GM10266 (cell line): ENCODE data around the gene CRIP2.

Source experiments
- DNase-seq: peaks from one replicate; pipeline ENCODE4 v3.0.0; 2012; ENCODE audit errors: extremely low spot score
- TF ChIP-seq, protein P1 (sequence below): IDR thresholded peaks from 2 replicates; pipeline ENCODE4 v1.5.1; 2012; ENCODE audit warnings: mild to moderate bottlenecking, low read depth; ENCODE audit not compliant: control insufficient read depth, insufficient read depth; ENCODE audit errors: missing control alignments

Gene CRIP2

DNA sequence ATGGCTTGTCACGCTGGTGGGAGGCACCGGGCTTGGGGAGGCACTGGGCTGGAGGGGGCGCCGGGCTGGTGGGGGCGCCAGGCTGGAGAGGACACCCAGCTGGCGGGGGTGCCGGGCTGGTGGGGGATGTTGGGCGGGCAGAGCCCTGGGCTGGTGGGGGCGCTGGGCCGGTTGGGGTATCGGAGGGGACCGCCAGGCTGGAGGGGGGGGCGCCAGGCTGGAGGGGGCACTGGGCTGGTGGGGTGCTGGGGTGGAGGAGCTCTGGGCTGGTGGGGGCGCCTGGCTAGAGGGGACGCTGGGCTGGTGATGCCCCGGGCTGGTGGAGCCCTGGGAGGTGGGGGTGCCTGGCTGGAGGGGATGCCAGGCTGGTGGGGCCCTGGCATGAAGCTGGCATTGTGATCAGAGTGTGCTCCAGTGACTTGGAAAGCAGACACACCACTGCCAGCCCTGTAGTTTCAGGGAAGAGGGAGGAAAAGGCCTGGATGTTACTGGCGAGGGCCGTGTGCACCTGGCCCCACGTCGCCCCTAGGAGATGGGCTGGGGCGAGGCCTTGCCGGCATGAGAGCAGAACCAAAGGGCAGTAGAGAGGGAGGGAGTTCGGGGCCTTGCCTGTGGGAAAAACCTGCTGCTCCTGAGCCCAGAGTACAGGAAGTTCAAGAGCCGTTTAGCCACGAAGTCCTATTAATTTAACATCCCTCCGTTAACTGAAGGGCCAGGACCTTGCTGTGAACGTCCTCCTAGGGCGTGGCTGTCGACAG lies 29.5 kb downstream of the CRIP2 start:
- no peak for DNase-seq
- TF ChIP-seq, protein P1, sequence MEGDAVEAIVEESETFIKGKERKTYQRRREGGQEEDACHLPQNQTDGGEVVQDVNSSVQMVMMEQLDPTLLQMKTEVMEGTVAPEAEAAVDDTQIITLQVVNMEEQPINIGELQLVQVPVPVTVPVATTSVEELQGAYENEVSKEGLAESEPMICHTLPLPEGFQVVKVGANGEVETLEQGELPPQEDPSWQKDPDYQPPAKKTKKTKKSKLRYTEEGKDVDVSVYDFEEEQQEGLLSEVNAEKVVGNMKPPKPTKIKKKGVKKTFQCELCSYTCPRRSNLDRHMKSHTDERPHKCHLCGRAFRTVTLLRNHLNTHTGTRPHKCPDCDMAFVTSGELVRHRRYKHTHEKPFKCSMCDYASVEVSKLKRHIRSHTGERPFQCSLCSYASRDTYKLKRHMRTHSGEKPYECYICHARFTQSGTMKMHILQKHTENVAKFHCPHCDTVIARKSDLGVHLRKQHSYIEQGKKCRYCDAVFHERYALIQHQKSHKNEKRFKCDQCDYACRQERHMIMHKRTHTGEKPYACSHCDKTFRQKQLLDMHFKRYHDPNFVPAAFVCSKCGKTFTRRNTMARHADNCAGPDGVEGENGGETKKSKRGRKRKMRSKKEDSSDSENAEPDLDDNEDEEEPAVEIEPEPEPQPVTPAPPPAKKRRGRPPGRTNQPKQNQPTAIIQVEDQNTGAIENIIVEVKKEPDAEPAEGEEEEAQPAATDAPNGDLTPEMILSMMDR, result no peak

- DNase-seq, result no peak
- TF ChIP-seq, protein P1, result no peak
Measured at GRCh38 chr14:105505101-105505500, 30.5 kb downstream of the CRIP2 start.

DNA sequence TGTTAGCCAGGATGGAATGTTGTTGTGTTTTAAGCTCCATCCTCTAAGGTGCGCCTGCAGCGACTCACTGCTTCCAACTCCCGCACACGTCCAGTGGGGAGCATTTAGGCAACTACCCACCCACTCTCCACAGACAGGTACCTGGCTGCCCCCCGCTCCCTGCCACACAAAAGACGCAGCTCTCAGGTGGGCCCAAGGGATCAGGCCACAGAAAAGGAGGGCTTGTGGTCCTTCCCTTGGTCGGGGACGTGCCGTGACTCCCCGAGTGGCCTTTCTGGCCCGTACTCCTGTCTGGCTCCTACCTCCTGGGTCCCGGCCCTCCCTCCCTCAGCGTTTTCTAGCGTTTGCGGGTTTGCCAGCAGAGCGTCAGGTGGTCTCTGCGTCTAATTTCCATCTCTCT lies 32.6 kb downstream of the CRIP2 start:
- no peak for DNase-seq
- TF ChIP-seq, protein P1, result no peak

- DNase-seq, result no peak
- TF ChIP-seq, protein P1, result no peak
Measured at GRCh38 chr14:105508069-105508468, 33.4 kb downstream of the CRIP2 start.

DNA sequence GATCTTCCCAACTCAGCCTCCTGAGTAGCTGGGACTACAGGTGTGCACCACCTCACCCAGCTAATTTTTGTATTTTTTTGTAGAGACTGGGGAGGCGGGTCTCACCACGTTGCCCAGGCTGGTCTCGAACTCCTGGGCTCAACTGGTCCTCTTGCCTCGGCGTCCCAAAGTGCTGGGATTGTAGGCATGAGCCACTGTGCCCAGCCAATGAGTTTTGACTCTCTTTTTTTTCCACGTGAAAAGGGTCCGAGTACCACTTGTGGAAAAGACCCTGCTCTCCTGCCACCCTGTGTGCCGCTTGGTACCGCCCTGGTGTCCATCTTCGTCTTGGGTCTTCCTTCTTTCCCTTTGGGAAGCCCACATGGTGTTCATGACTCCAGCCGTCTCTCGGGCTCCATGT lies 34.0 kb downstream of the CRIP2 start:
- TF ChIP-seq, protein P1, result no peak
- DNase-seq, result no peak

DNA sequence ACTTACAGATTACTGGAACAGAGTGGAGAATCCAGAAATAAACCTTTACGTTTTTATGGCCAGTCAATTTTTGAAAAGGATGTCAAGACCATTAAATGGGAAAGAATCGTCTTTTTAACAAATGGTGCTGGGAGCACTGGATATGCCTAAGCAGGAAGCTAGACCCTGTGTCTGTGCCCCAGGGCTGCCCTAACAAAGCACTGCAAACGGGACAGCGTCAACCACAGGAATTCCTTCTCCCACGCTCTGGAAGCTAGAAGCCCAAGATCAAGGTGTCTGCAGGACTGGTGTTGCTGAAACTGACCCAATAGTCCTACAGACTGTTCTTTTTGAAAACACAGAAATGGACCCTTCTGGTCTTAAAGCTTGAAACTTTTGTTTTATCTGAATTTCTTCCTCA lies 42.5 kb downstream of the CRIP2 start:
- TF ChIP-seq, protein P1, result no peak
- no peak for DNase-seq

DNA sequence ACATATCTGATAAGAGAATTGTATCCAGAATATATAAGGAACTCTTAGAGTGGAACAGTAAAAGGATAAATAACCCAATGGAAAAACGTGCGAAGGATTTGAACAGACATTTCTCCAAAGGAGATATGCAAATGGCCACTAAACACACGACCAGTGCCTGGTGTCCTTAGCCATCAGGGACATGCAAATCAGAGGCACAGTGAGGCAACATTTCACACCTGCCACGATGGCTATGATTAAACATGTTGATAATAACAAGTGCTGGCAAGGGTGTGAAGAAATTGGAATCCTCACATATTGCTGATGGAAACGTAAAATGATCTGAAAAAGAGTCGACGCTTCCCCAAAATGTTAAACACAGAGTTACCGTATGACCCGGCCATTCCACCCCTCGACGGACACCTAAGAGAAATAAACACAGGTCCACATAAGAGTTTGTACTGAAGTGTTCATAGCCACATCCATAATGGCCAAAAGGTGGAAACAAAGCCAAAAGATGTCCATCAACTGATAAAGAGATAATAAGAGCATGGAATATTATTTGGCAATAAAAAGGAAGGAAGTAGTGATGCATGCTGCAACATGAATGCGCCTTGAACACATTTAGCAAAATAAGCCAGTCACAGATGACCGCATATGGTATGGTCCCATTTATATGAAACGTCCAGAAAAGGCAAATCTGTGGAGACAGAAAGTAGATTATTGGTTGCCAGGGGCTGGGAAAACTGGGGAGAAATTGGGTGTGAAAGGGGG lies 45.5 kb downstream of the CRIP2 start:
- TF ChIP-seq, protein P1, result no peak

More for the DNA sequence above, 45.5 kb downstream of the CRIP2 start:
- no peak for DNase-seq
